Skeletal muscle satellite cell (primary cell): ENCODE data around the gene SLC44A5.
"Not testable (repeated sequence)": the region's sequence is repeated elsewhere in the genome, so short reads cannot be mapped to it uniquely, and the experiment has no call there.

ENCODE experiments used
- H3K27me3 ChIP-seq: 2 replicates; pipeline ENCODE4 v1.7.0; 2013; ENCODE audit warnings: low read length; ENCODE audit not compliant: control insufficient read depth, insufficient read depth
- H3K36me3 ChIP-seq: 2 replicates; pipeline ENCODE4 v1.7.0; 2013; ENCODE audit warnings: mild to moderate bottlenecking, control low read depth, low read length; ENCODE audit not compliant: insufficient read depth
- H3K4me1 ChIP-seq: 2 replicates; pipeline ENCODE4 v1.7.0; 2013; ENCODE audit warnings: low read length; ENCODE audit not compliant: control insufficient read depth, insufficient read depth
- H3K4me2 ChIP-seq: 2 replicates; pipeline ENCODE4 v1.7.0; 2013; ENCODE audit warnings: mild to moderate bottlenecking, low read length
- H3K4me3 ChIP-seq: 2 replicates; pipeline ENCODE4 v1.7.0; 2013; ENCODE audit warnings: low read length
- H3K9ac ChIP-seq: 2 replicates; pipeline ENCODE4 v1.7.0; 2013; ENCODE audit warnings: mild to moderate bottlenecking, low read depth, low read length, moderate library complexity
- H3K9me3 ChIP-seq: replicated peaks from 2 replicates; pipeline ENCODE4 v1.7.0; 2013; ENCODE audit warnings: mild to moderate bottlenecking, control low read depth, low read length

The SLC44A5 gene

GRCh38 chr1:75616436-75617433 is 5.8 kb upstream of the SLC44A5 start:
- H3K9ac ChIP-seq: no peak overlapping the region
- H3K4me1 ChIP-seq: peaks cover 5% of the 10 kb centered on the region
- H3K36me3 ChIP-seq: no peaks in the 10 kb centered on the region
- peak overlapping the region; percentile 25 for H3K4me2 ChIP-seq
- no peaks in the 10 kb centered on the region for H3K9me3 ChIP-seq
- H3K27me3 ChIP-seq: peaks cover 63% of the 10 kb centered on the region
- no peak overlapping the region for H3K4me3 ChIP-seq

GRCh38 chr1:75615613-75616435 is 4.9 kb upstream of the SLC44A5 start:
- Histone ChIP-seq H3K4me1 (peaks cover 5% of the 10 kb centered on the region), H3K36me3 (no peaks in the 10 kb centered on the region), H3K4me3 (peak overlapping the region; percentile 64), H3K27me3 (peaks cover 65% of the 10 kb centered on the region), H3K9ac (no peak overlapping the region), H3K4me2 (peak overlapping the region; percentile 76), H3K9me3 (no peaks in the 10 kb centered on the region)

- peaks cover 72% of the 10 kb centered on the region for H3K27me3 ChIP-seq
- no peak overlapping the region for H3K9ac ChIP-seq
- H3K4me1 ChIP-seq: peaks cover 5% of the 10 kb centered on the region
- H3K9me3 ChIP-seq: no peaks in the 10 kb centered on the region
- no peaks in the 10 kb centered on the region for H3K36me3 ChIP-seq
- H3K4me3 ChIP-seq: no peak overlapping the region
- peak overlapping the region; percentile 76 for H3K4me2 ChIP-seq
Measured at GRCh38 chr1:75614399-75614756, 3.5 kb upstream of the SLC44A5 start.

GRCh38 chr1:75613916-75614315 is 3.0 kb upstream of the SLC44A5 start:
- H3K4me1 ChIP-seq: peaks cover 5% of the 10 kb centered on the region
- no peaks in the 10 kb centered on the region for H3K36me3 ChIP-seq
- no peak overlapping the region for H3K4me3 ChIP-seq
- no peak overlapping the region for H3K4me2 ChIP-seq
- peaks cover 72% of the 10 kb centered on the region for H3K27me3 ChIP-seq
- no peak overlapping the region for H3K9ac ChIP-seq
- no peaks in the 10 kb centered on the region for H3K9me3 ChIP-seq

GRCh38 chr1:75612976-75613375 is 2.1 kb upstream of the SLC44A5 start:
- H3K36me3 ChIP-seq: no peaks in the 10 kb centered on the region
- no peak overlapping the region for H3K9ac ChIP-seq
- peaks cover 66% of the 10 kb centered on the region for H3K27me3 ChIP-seq
- no peaks in the 10 kb centered on the region for H3K9me3 ChIP-seq
- no peak overlapping the region for H3K4me3 ChIP-seq
- H3K4me2 ChIP-seq: no peak overlapping the region
- peaks cover 5% of the 10 kb centered on the region for H3K4me1 ChIP-seq

GRCh38 chr1:75602486-75602885 is 8.4 kb downstream of the SLC44A5 start:
- H3K4me2 ChIP-seq: no peak overlapping the region
- H3K4me3 ChIP-seq: no peak overlapping the region
- H3K4me1 ChIP-seq: no peaks in the 10 kb centered on the region
- no peaks in the 10 kb centered on the region for H3K27me3 ChIP-seq
- H3K9ac ChIP-seq: no peak overlapping the region
- H3K9me3 ChIP-seq: no peaks in the 10 kb centered on the region
- H3K36me3 ChIP-seq: no peaks in the 10 kb centered on the region

- H3K9me3 ChIP-seq: no peaks in the 10 kb centered on the region
- H3K4me1 ChIP-seq: no peaks in the 10 kb centered on the region
- H3K4me3 ChIP-seq: no peak overlapping the region
- no peak overlapping the region for H3K9ac ChIP-seq
- no peaks in the 10 kb centered on the region for H3K36me3 ChIP-seq
- H3K27me3 ChIP-seq: no peaks in the 10 kb centered on the region
- H3K4me2 ChIP-seq: no peak overlapping the region
Measured at GRCh38 chr1:75600781-75601180, 10.1 kb downstream of the SLC44A5 start.

GRCh38 chr1:75594327-75594726 is 16.6 kb downstream of the SLC44A5 start:
- Histone ChIP-seq H3K9me3 (no peaks in the 10 kb centered on the region), H3K27me3 (no peaks in the 10 kb centered on the region), H3K36me3 (no peaks in the 10 kb centered on the region), H3K4me2 (no peak overlapping the region), H3K9ac (no peak overlapping the region), H3K4me3 (no peak overlapping the region), H3K4me1 (no peaks in the 10 kb centered on the region)

- not testable (repeated sequence) for H3K9me3 ChIP-seq, H3K4me2 ChIP-seq, H3K36me3 ChIP-seq, H3K9ac ChIP-seq, H3K27me3 ChIP-seq, H3K4me3 ChIP-seq, H3K4me1 ChIP-seq
Measured at GRCh38 chr1:75593457-75593856, 17.5 kb downstream of the SLC44A5 start.

- H3K4me1 ChIP-seq: no peaks in the 10 kb centered on the region
- no peaks in the 10 kb centered on the region for H3K36me3 ChIP-seq
- no peaks in the 10 kb centered on the region for H3K27me3 ChIP-seq
- no peak overlapping the region for H3K4me2 ChIP-seq
- H3K4me3 ChIP-seq: no peak overlapping the region
- no peak overlapping the region for H3K9ac ChIP-seq
- no peaks in the 10 kb centered on the region for H3K9me3 ChIP-seq
Measured at GRCh38 chr1:75589637-75590036, 21.3 kb downstream of the SLC44A5 start.

- Histone ChIP-seq H3K9ac (no peak overlapping the region), H3K4me1 (no peaks in the 10 kb centered on the region), H3K4me3 (no peak overlapping the region), H3K27me3 (no peaks in the 10 kb centered on the region), H3K4me2 (no peak overlapping the region), H3K36me3 (no peaks in the 10 kb centered on the region), H3K9me3 (no peaks in the 10 kb centered on the region)
Measured at GRCh38 chr1:75588779-75589475, 22.0 kb downstream of the SLC44A5 start.
